ENCODE data around the gene SYNPO2.

SYNPO2 gene

GRCh38 chr4:118936406-118936805 lies 47.8 kb downstream of the SYNPO2 start:
- no peak for DNase-seq

GRCh38 chr4:118939169-118939783 lies 50.6 kb downstream of the SYNPO2 start:
- no peak for DNase-seq

- no peak for DNase-seq
These were observed 52.5 kb downstream of the SYNPO2 start for GRCh38 chr4:118941149-118941548.

- no peak for DNase-seq
These were observed 53.1 kb downstream of the SYNPO2 start for GRCh38 chr4:118941799-118942198.

- DNase-seq: no peak
These were observed 53.8 kb downstream of the SYNPO2 start for GRCh38 chr4:118942465-118942864.

- DNase-seq: no peak
These were observed 58.4 kb downstream of the SYNPO2 start for GRCh38 chr4:118947095-118947494.

GRCh38 chr4:118948545-118949144 lies 60.0 kb downstream of the SYNPO2 start:
- no peak for DNase-seq

GRCh38 chr4:118950224-118950623 lies 61.6 kb downstream of the SYNPO2 start:
- no peak for DNase-seq

GRCh38 chr4:118950929-118951570 lies 62.4 kb downstream of the SYNPO2 start:
- no peak for DNase-seq

- DNase-seq: no peak
These were observed 64.6 kb downstream of the SYNPO2 start for GRCh38 chr4:118953276-118953675.

GRCh38 chr4:118954246-118954645 lies 65.6 kb downstream of the SYNPO2 start:
- DNase-seq: no peak

GRCh38 chr4:118955515-118955914 lies 66.9 kb downstream of the SYNPO2 start:
- no peak for DNase-seq

- no peak for DNase-seq
These were observed 69.2 kb downstream of the SYNPO2 start for GRCh38 chr4:118957722-118958445.

- DNase-seq: no peak
These were observed 73.9 kb downstream of the SYNPO2 start for GRCh38 chr4:118962540-118962939.

GRCh38 chr4:118964891-118965411 lies 76.3 kb downstream of the SYNPO2 start:
- no peak for DNase-seq

- no peak for DNase-seq
These were observed 78.7 kb downstream of the SYNPO2 start for GRCh38 chr4:118967393-118967792.

GRCh38 chr4:118968005-118968404 lies 79.4 kb downstream of the SYNPO2 start:
- no peak for DNase-seq

- no peak for DNase-seq
These were observed 80.2 kb downstream of the SYNPO2 start for GRCh38 chr4:118968813-118969212.

GRCh38 chr4:118969359-118969758 lies 80.7 kb downstream of the SYNPO2 start:
- no peak for DNase-seq

- DNase-seq: no peak
These were observed 83.5 kb downstream of the SYNPO2 start for GRCh38 chr4:118972167-118972566.

GRCh38 chr4:118973295-118973694 lies 84.6 kb downstream of the SYNPO2 start:
- DNase-seq: no peak

- no peak for DNase-seq
These were observed 86.1 kb downstream of the SYNPO2 start for GRCh38 chr4:118974758-118975157.

GRCh38 chr4:118975449-118976192 lies 87.0 kb downstream of the SYNPO2 start:
- no peak for DNase-seq

Data from CD4-positive, alpha-beta T cell treated with Interleukin-4 for 4 hours (primary cell).